GM13976 (cell line): Measurements from ENCODE around the gene MKI67.

Experiments used
- DNase-seq: peaks from one replicate; pipeline ENCODE4 v3.0.0; 2012; ENCODE audit warnings: low spot score
- in situ Hi-C: fragments of 300-500 bp; cut with MboI; formaldehyde crosslinking; loops from one replicate; pipeline ENCODE4 v1.12.0; 2022; ENCODE audit warnings: low sequenced_read_pairs, mixed read lengths, inconsistent platforms; ENCODE audit not compliant: unreplicated experiment
- TF ChIP-seq, protein P1 (sequence below): IDR thresholded peaks from 2 replicates; pipeline ENCODE4 v1.5.1; 2012; ENCODE audit warnings: borderline replicate concordance, mild to moderate bottlenecking; ENCODE audit not compliant: insufficient read depth; ENCODE audit errors: extremely low read depth, missing control alignments, control extremely low read depth

The MKI67 gene

DNA sequence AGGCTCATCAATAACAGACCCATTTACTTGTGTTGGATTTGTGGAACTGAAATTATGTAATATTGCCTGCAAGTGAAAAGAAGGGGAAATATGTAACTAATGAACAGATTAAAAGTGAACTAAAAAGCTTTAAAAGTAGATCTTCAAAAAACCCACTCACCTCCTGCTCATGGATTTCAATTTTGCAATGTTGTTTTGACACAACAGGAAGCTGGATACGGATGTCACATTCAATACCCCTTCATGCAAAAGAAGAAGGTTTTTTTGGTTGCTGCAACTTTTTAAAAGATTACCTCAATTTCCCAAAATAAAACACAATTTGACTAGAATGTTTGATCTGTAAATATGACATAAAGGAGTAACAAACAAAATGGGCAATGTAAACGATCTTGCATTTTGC is 3.3 kb downstream of the MKI67 start:
- no peak for DNase-seq
- TF ChIP-seq, protein P1, sequence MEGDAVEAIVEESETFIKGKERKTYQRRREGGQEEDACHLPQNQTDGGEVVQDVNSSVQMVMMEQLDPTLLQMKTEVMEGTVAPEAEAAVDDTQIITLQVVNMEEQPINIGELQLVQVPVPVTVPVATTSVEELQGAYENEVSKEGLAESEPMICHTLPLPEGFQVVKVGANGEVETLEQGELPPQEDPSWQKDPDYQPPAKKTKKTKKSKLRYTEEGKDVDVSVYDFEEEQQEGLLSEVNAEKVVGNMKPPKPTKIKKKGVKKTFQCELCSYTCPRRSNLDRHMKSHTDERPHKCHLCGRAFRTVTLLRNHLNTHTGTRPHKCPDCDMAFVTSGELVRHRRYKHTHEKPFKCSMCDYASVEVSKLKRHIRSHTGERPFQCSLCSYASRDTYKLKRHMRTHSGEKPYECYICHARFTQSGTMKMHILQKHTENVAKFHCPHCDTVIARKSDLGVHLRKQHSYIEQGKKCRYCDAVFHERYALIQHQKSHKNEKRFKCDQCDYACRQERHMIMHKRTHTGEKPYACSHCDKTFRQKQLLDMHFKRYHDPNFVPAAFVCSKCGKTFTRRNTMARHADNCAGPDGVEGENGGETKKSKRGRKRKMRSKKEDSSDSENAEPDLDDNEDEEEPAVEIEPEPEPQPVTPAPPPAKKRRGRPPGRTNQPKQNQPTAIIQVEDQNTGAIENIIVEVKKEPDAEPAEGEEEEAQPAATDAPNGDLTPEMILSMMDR = no peak
- in situ Hi-C loops = no loop called here

DNA sequence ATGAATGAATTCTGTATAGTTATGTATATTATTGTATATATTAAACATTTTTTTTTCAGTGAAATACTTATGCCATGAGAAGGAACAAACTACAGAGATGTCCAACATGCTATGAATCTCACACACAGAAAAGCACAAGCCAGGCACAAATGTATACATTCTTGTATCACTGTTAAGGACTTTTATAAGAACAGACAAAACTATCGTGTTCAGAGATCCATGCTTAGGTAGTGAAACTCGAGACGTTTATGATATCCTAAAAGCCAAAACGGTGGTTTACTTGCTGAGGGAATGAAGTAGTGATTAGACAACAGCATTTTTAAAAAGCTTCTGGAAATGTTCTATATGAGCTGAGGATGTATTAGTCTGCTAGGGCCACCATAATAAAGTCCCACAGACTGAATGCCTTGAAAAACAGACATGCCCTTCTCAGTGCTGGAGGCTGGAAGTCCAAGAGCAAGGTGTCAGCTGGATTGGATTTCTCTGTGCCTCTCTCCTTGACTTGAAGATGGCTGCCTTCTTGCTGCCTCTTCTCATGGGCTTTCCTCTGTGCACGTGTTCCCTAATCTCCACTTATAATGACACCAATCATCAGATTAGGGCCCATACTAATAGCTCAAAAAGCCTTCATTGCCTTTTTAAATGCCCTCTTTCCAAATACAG is 4.3 kb downstream of the MKI67 start:
- DNase-seq = no peak
- TF ChIP-seq, protein P1 = no peak
- in situ Hi-C loops = no loop called here

DNA sequence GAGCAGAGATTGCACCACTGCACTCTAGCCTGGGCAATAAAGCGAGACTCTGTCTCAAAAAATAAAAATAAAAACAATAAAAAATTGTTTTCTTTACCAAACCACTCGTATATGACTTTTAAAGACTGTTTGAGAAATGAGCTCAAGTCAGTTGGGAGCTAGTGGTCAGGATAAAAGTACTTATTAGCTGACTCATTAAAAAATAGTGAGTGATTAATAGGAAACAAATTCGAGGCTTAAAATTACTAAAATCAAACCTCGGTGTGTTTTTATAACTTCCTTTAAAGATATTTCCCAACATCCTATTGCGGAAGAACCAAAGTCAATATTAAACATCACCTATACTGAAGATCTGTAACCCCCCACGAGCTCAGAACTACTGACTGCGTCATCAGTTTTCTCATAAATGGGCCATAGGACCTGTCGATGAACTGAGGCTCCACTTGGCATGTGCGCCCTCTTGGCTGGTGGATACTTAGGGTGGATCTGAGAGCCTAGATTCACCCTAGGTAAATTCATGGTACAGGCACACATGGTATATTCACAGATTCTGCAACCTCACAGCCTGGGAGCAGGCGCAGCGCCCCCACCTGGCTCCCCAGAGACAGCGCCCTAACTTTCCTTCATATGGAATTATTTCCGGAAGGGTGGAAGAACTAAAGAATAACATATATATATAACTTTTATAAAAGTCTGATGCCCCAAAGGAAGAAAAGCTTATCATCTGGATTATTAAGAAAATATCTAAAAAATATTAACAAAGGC is 9.2 kb downstream of the MKI67 start:
- no peak for DNase-seq
- TF ChIP-seq, protein P1 = peak; percentile 10
- in situ Hi-C loops = no loop called here

DNA sequence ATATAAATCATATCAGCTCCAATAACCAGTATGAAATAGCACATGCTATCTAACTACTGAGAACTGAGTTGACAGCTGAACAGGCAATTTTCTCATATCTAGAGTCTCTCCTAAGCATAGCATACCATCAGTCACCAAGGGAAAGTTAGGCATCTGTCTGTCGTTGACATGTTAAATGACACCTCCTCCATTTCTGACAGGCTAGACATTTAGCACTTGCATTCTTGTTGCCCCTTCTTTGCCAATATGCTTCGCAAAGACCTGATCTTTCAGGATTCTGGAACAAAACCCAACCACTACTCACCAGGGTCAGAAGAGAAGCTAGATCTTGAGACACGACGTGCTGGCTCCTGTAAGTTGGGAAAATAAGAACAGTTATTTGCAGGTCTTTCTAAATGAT is 10.0 kb downstream of the MKI67 start:
- in situ Hi-C loops = no loop called here
- no peak for DNase-seq
- TF ChIP-seq, protein P1 = no peak

DNA sequence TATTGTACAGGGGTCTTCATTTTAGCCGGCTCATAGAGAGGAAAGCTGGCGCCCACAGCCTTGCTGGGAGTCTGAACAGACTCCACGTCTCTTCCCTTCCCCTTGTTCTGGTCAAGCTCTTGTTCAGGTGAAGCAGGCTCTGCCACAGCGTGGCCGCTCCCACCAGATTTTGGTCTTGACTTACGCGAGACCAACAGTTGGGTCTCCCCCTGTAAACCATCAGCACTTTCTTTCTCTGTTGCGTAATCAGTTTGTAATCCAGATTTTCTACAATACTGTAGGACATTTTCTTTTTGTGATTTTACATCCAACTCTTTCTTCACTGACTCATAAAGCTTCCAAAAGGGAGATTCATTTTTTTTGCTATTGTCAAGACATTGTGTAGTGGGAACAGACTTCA is 10.9 kb downstream of the MKI67 start:
- in situ Hi-C loops = no loop called here
- DNase-seq = no peak
- TF ChIP-seq, protein P1 = no peak

DNA sequence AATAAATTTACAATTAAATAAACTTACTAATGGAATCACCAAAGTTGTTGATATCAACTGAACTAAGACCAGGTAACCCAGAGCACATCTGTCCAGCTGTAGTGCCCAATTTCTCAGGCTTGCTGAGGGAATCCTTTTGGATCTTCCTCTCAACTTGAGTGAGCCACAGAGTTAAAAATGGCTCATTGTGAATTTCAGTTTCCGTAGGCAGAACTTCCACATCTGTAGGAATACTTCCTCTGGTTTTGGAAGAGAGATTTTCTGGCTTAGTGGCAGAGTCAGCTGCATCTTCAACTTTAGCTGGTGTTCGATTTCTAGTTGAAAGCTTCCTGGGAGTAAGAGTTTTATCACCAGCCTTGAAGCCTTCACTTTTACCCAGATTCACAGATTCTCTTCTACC is 11.3 kb downstream of the MKI67 start:
- no peak for DNase-seq
- TF ChIP-seq, protein P1 = no peak
- in situ Hi-C loops = no loop called here
